GM13976 (cell line): Measurements from ENCODE around the gene TBXT.
"Not testable (repeated sequence)": the region's sequence is repeated elsewhere in the genome, so short reads cannot be mapped to it uniquely, and the experiment has no call there.

Experiments used
- DNase-seq: peaks from one replicate; pipeline ENCODE4 v3.0.0; 2012; ENCODE audit warnings: low spot score
- in situ Hi-C: fragments of 300-500 bp; cut with MboI; formaldehyde crosslinking; loops from one replicate; pipeline ENCODE4 v1.12.0; 2022; ENCODE audit warnings: low sequenced_read_pairs, mixed read lengths, inconsistent platforms; ENCODE audit not compliant: unreplicated experiment
- TF ChIP-seq, protein P1 (sequence below): IDR thresholded peaks from 2 replicates; pipeline ENCODE4 v1.5.1; 2012; ENCODE audit warnings: borderline replicate concordance, mild to moderate bottlenecking; ENCODE audit not compliant: insufficient read depth; ENCODE audit errors: extremely low read depth, missing control alignments, control extremely low read depth

TBXT gene

DNA sequence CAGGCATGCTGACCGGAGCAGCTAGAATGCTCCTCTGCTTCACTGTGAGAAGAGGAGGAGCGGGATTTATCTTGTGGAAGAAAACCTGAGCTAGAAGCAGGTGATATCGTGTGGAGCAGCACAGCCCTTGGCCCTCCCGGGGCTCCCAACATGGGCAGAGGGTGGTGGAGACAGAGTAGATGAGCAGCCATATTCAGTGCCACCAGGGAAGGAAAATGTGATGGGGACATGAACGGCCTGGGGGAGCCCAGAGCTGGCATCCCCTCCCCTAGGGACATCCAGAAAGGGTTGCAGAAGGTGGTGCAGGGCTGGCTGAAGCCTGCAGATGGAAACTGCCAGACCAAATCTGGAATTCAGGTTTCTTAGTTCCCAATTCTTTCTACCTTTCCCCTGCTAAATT lies 24.9 kb upstream of the TBXT start:
- no peak for DNase-seq
- in situ Hi-C loops = no loop called here
- TF ChIP-seq, protein P1, sequence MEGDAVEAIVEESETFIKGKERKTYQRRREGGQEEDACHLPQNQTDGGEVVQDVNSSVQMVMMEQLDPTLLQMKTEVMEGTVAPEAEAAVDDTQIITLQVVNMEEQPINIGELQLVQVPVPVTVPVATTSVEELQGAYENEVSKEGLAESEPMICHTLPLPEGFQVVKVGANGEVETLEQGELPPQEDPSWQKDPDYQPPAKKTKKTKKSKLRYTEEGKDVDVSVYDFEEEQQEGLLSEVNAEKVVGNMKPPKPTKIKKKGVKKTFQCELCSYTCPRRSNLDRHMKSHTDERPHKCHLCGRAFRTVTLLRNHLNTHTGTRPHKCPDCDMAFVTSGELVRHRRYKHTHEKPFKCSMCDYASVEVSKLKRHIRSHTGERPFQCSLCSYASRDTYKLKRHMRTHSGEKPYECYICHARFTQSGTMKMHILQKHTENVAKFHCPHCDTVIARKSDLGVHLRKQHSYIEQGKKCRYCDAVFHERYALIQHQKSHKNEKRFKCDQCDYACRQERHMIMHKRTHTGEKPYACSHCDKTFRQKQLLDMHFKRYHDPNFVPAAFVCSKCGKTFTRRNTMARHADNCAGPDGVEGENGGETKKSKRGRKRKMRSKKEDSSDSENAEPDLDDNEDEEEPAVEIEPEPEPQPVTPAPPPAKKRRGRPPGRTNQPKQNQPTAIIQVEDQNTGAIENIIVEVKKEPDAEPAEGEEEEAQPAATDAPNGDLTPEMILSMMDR = no peak

DNA sequence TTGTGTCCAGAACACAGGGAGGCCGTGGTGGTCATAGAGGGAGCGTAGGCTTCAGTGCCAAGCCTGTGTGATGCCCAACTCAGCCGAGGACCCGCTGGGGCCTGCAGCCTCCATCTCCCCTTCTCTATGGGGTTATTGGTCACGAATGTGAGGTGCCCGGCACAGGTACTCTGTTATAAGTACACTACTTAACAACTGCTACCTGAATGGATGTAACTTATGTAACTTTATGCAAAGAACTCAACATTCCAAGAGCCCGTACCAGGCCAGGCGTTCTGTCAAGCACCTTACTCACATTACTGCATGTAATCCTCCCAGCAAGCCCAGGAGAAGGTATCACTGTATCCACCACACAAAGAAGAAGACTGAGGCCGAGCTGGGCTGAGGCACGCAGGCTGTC lies 24.5 kb upstream of the TBXT start:
- no peak for DNase-seq
- TF ChIP-seq, protein P1 = no peak
- in situ Hi-C loops = no loop called here

GRCh38 chr6:166179704-166180103 lies 12.1 kb upstream of the TBXT start:
- TF ChIP-seq, protein P1 = no peak
- no peak for DNase-seq
- in situ Hi-C loops = no loop called here

DNA sequence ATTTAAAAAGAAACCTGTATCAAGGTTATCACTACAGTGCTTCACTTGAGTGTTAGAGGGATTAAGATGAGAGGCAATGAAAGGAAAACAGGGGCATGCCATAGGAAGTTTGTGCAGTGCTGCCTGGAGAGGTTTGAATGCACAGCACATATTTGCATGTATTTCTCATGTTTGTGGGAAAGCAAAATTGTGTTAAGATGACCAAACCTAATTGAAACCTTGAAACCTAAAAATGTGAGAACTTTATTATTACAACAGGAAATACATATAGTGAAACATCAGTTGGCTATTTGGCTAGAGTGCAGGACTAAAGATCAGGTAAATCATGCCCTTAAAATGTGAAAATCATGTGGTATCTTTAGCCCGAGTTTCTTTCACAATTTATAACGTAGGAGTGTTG lies 8.5 kb upstream of the TBXT start:
- DNase-seq = no peak
- TF ChIP-seq, protein P1 = no peak
- in situ Hi-C loops = no loop called here

DNA sequence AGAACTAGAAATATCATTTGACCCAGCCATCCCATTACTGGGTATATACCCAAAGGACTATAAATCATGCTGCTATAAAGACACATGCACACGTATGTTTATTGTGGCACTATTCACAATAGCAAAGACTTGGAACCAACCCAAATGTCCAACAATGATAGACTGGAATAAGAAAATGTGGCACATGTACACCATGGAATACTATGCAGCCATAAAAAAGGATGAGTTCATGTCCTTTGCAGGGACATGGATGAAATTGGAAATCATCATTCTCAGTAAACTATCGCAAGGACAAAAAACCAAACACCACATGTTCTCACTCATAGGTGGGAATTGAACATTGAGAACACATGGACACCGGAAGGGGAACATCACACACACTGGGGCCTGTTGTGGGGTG lies 7.4 kb upstream of the TBXT start:
- DNase-seq, in situ Hi-C loops: not testable (repeated sequence)

DNA sequence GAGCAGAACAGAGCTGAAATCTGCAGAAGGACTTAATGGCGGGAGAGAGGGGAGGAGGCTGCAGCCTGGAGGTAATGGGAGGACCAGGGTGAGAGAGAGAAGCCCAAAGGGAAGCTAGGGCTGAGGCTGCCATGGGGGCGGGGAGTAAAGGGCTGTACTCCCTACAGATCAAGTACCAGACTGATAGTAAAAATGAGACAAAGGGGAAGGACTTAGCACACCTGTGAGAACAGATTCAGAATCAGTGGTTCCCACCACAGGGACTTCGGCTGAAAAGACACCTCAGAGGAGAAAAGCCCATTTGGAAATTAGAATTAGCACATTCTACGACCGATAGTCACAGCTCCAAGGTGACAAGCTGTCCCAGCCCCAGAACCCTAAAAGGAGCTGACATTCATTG lies 6.4 kb upstream of the TBXT start:
- in situ Hi-C loops = no loop called here
- DNase-seq = no peak
- TF ChIP-seq, protein P1 = no peak

GRCh38 chr6:166173281-166173951 lies 5.8 kb upstream of the TBXT start:
- in situ Hi-C loops = no loop called here
- TF ChIP-seq, protein P1 = no peak
- no peak for DNase-seq
